Measurements from ENCODE around the gene STUB1. TPM values are rescaled to one million over a fixed set of nuclear protein-coding genes. Genes with fewer than 3 reads are reported as not detected.

STUB1 gene
- total and polyA plus RNA-seq, 2 of the 8 experiments (the other 6 are each of a cell fraction or from before 2014, with no cell fraction given), result 89.9 to 103 TPM

- DNase-seq (ENCODE audit: low read depth in 1 of 2, low spot score in 2 of 2), result no peak
- WGBS, 2 experiments (ENCODE audit: extremely low coverage in 1 of 2, insufficient coverage in 1 of 2, insufficient read length in 1 of 2, insufficient replicate concordance in 2 of 2, low coverage in 1 of 2, low lambda C conversion rate in 2 of 2, missing lambda C conversion rate in 1 of 2), result 93% methylated on average over 19 of the region's 21 CpGs; no CpG with 5 or more reads in 1 of the 2 experiments
These were observed 17.6 kb upstream of the STUB1 start for GRCh38 chr16:662597-662996.

More at GRCh38 chr16:662597-662996, 17.6 kb upstream of the STUB1 start:
- H3K9ac ChIP-seq (replicated peaks in 1 of 4; ENCODE audit: extremely low read depth in 1 of 4, low read depth in 3 of 4, low read length in 3 of 4), result no peak overlapping the region
- H3K27ac ChIP-seq (ENCODE audit: low read depth, low read length), result no peak overlapping the region
- no peak overlapping the region; the same call in 1 of the 2 replicates for H2BK15ac ChIP-seq (ENCODE audit: low read length)
- no peak overlapping the region for H4K5ac ChIP-seq (ENCODE audit: insufficient read length, low read depth, low read length)
- FAIRE-seq, result no peak
- H3K27me3 ChIP-seq (replicated peaks in 1 of 4; ENCODE audit: control insufficient read depth in 3 of 4, extremely low read depth in 1 of 4, insufficient read depth in 3 of 4, low read length in 3 of 4), result no peaks in the 10 kb centered on the region
- no peak for TF ChIP-seq CTBP2 (IDR thresholded peaks at IDR 0.05; ENCODE audit: borderline replicate concordance, insufficient read depth, insufficient read length, low read length)
- peaks cover 0 to 11% (median 3%) of the 10 kb centered on the region in 4 experiments; a peak in 4 of 7 replicates for H3K4me1 ChIP-seq (replicated peaks in 1 of 4; ENCODE audit: control insufficient read depth in 3 of 4, insufficient read depth in 4 of 4, low read length in 3 of 4)
- no peaks in the 10 kb centered on the region for H3K23me2 ChIP-seq (ENCODE audit: low read depth, low read length)
- H3K18ac ChIP-seq (ENCODE audit: extremely low read depth, low read length), result no peak overlapping the region
- H3K4me2 ChIP-seq (ENCODE audit: insufficient read depth in 1 of 2, low read depth in 2 of 2, low read length in 2 of 2), result no peak overlapping the region
- no peak overlapping the region for H3K4me3 ChIP-seq (ENCODE audit: extremely low read depth in 1 of 4, insufficient read depth in 2 of 4, low read depth in 3 of 4, low read length in 4 of 4)
- H4K91ac ChIP-seq (replicated peaks; ENCODE audit: insufficient read length, low read length), result no peak overlapping the region
- POLR2A ChIA-PET (ENCODE audit: partially characterized antibody), result interaction anchor here (0.6 to 17.4 kb wide), 5 partner anchors 14 to 183 kb away, joined by 3 to 214 read pairs (median 5); partner anchors contain the start of genes ANTKMT, JMJD8, MCRIP2 and RHBDL1
- no peak overlapping the region for H4K8ac ChIP-seq (ENCODE audit: extremely low read depth, insufficient read depth, low read length)
- no peaks in the 10 kb centered on the region for H3K79me1 ChIP-seq (ENCODE audit: low read depth, low read length)
- no peaks in the 10 kb centered on the region for H3K9me3 ChIP-seq (ENCODE audit: insufficient read depth in 2 of 2, low read depth in 1 of 2, low read length in 1 of 2)
- peaks cover 0 to 10% (median 1%) of the 10 kb centered on the region in 4 experiments; a peak in 3 of 8 replicates for H3K36me3 ChIP-seq (ENCODE audit: control insufficient read depth in 2 of 4, insufficient read depth in 4 of 4, low read length in 3 of 4)
- no peak overlapping the region for H2AFZ ChIP-seq (ENCODE audit: low read length)
- no peak overlapping the region for H3K56ac ChIP-seq (replicated peaks; ENCODE audit: insufficient read length, low read depth, low read length)
- no peaks in the 10 kb centered on the region for H3K79me2 ChIP-seq (ENCODE audit: control insufficient read depth in 1 of 2, insufficient read depth in 2 of 2, low read length in 2 of 2)
- no peak overlapping the region for H3K23ac ChIP-seq (ENCODE audit: insufficient read length)
- no peak overlapping the region for H2BK5ac ChIP-seq (ENCODE audit: low read depth, low read length)
- H3K4ac ChIP-seq (replicated peaks; ENCODE audit: insufficient read length, low read depth, low read length), result no peak overlapping the region
- CTCF ChIA-PET (ENCODE audit: partially characterized antibody), result interaction anchor here (0.8 to 11.3 kb wide), 11 partner anchors 12 to 128 kb away, joined by 3 to 104 read pairs (median 4); partner anchors contain the start of gene WDR90
- H2BK20ac ChIP-seq (ENCODE audit: low read length), result no peak overlapping the region
- no peak overlapping the region for H2BK120ac ChIP-seq (replicated peaks; ENCODE audit: low read depth, low read length)
- H4K20me1 ChIP-seq (replicated peaks in 1 of 2; ENCODE audit: control insufficient read depth in 1 of 2, insufficient read depth in 2 of 2, low read length in 2 of 2), result peaks cover 0 to 3% of the 10 kb centered on the region in 2 experiments
- H2AK5ac ChIP-seq (ENCODE audit: low read depth, low read length), result no peak overlapping the region
- no peak overlapping the region for H3K14ac ChIP-seq (ENCODE audit: insufficient read length)
- H2BK12ac ChIP-seq (ENCODE audit: low read depth, low read length), result no peak overlapping the region
